Measurements from ENCODE around the gene ART3.

DNA sequence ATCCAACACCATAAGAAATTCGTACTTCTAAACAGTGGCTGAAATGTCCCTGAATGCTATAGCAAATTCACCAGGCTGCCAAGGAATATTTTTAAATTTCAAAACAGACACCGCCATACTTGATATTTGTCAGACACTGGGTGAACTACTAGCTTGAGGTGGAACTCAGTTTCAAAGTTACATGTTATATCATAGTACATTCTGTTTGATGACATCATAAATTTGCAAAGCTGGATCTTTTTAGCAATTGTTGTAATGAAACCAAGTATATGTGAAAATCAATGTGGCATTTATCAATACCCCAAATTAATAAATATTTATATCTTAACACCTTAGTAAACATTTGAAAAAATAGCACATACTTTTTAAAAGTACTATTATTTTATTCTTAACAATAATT is 14.2 kb downstream of the ART3 start:
- TF ChIP-seq EZH2 (IDR thresholded peaks at IDR 0.05; ENCODE audit: borderline replicate concordance, insufficient read depth, low read depth, low read length, poor library complexity, severe bottlenecking) (no peak), CTCF (IDR thresholded peaks at IDR 0.05) (no peak)
